HG02678 (cell line): ENCODE data around the gene SUSD6.
"Not testable (repeated sequence)": the region's sequence is repeated elsewhere in the genome, so short reads cannot be mapped to it uniquely, and the experiment has no call there.

Experiments
- ATAC-seq: cut with Tn5 transposase; IDR thresholded peaks from one replicate; pipeline ENCODE4 v1.9.1; 2021; ENCODE audit warnings: mild to moderate bottlenecking, moderate library complexity; ENCODE audit not compliant: unreplicated experiment

The SUSD6 gene

GRCh38 chr14:69587389-69587788 lies 24.0 kb upstream of the SUSD6 start:
- no peak for ATAC-seq

DNA sequence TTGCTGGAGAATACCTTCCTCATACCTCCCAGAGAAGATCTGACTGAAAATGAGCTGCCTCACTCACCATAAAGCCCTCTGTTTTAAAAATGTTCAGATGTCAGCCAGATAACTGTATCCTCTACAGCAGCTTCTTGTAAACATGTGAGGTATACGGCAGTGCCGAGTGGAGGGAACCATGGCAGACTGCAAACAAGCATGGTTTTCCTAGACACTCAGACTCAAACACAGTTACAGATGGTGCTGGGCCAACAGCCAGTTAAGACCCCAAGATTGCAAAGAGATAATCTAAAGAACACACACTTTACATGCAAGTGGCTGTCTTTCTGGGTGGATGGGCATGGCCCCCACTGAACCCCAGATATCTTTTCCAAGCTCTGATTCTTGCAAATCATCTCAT lies 20.1 kb upstream of the SUSD6 start:
- no peak for ATAC-seq

DNA sequence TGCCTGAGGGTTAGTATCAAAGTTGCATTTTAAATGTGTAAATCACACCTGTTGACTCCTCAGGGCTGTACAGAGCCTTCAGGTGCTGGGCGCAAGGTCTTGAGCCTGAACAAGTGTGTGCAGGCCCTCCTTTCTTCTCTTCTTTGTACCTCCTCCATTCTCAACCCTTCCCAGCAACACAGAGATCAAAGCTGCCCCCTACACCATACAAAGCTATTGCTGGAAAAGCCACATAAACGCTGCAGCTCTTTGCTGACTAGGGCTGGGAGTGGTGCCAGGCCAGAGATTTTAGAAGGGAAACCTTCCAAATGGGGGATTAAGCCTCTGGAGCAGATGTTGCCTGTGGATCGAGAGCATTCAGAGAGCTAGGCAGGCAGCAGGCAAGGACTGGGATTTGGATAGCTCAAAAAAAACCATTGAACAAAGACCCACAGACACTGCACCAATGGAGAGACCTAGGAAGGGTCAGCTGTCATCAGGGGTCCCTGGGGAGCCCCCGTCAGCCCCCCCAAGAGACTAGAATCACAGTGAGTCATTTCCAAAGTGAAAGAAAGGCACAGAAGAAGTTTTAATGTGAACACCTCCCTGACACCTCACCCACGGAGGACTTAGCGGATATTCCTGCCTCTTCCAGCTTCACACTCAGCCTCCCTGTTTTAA lies 18.2 kb upstream of the SUSD6 start:
- no peak for ATAC-seq

- ATAC-seq, result no peak
These were observed 16.6 kb upstream of the SUSD6 start for GRCh38 chr14:69594846-69595245.

- ATAC-seq, result no peak
These were observed 16.1 kb upstream of the SUSD6 start for GRCh38 chr14:69595336-69595735.

DNA sequence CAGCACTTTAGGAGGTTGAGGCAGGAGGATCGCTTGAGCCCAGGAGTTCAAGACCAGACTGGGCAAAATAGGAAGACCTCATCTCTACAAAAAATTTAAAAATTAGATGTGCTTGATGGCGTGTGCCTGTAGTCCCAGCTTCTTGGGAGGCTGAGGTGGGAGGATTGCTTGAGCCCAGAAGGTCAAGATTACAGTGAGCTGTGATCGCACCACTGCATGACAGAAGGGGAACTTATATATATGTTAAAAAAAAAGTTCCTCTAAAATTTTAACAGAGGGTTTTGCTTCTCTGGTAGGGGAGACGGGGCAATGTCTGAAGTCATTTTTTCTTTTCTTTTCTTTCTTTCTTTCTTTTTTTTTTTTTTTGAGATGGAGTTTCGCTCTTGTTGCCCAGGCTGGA lies 12.0 kb upstream of the SUSD6 start:
- not testable (repeated sequence) for ATAC-seq

DNA sequence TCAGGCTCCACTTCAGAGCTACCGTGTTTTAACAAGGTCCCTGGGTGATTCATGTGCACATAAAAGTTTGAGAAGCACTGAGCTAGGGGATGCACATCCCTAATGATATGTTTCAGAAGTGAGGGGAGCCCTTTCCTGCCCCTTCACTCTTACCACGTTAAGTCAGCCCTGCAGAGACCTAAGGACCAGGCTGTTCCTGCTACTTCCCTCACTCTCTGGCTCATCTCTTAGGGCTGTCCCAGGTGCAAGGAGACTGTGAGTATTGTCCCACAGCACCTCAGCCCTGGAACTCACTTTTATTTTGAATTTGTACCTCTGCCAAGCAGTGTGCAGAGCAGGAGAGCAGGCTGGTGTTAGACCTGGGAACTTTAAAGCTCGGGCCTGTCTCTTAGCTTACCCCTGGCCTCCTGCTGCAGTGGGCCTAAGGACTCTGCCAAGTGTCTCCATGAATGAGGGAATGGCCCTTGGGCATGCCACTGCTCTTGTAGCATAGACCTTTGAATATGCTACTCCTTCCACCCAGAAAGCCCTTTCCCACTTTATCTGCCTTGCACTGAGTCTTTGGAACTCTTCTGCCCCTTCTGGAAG lies 11.0 kb upstream of the SUSD6 start:
- no peak for ATAC-seq

DNA sequence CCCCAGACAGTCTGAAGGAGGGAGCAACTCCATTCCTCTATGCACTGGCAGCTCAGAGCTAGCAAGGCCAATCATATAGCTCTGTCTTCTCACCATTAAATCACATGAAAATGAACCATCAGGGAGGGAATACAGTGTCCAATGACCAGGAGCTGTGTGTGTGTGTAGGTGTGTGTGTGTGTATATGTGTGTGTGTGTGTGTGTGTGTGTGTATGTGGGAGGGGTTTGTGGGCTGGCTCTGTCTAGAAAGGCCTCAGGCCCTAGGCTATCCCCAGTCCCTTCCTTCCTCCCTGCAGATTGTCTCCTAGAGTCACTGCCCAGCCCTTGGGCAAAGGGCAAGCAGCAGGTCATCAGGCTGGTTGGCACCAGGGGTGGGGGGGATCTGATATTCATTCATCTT lies 5.7 kb upstream of the SUSD6 start:
- no peak for ATAC-seq

DNA sequence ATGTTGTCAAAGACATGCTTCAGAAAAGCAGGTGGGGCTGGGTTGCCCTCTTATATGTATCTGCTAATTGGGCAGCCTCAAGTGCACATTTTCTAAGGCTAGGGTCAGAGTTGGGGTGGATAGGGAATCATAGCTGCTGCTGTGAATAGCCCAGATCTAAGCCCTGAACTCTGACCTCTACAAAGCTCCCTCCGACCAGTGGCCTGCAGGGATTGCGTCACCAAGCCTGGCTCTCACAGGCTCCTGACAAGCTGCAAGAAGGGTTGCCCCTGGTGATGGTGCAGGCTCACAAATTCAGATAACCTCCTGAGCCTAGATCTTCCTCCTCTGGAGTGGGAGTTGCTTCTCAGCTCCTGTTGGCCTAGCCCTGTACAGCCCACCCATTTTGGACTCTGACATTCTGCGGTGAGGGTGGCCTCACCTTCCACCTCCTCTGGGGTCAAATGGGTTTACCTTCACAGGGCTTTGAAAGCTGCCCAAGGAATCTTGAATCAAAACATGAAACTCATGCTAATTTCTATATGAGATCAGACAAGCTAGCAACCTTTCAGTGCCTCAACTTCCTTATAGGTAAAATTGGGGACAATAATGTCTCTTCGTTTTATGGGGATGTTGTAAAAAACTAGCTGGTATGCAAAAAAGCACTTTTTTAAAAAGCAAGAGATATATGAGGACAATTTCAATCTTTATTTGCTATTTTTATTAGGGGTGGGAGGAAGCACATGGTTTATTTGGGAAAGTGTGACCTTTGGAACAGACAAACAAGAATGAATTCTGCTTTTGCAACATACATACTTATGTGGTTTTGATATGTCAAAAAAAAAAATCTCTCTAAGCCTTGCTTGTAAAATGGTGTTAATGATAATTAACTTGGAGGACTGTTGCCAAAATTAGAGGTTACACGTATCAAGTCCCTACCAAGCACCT lies 4.9 kb upstream of the SUSD6 start:
- ATAC-seq, result no peak

- no peak for ATAC-seq
These were observed 1.1 kb upstream of the SUSD6 start for GRCh38 chr14:69610020-69610873.

DNA sequence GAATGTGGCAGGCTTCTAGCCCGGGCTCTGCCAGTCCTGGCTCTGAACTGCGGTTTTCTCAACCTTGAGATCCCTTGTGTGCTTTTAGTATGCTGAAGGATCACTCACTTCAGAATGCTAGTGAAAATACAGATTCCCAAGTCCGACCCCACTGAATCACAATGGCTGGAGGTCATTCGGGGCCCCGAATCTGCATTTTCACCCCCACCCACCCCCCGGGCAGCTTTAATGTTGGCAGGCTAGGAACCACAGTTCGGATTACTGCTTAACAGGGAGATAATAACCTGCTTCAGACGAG lies 573 bp upstream of the SUSD6 start:
- ATAC-seq, result no peak

DNA sequence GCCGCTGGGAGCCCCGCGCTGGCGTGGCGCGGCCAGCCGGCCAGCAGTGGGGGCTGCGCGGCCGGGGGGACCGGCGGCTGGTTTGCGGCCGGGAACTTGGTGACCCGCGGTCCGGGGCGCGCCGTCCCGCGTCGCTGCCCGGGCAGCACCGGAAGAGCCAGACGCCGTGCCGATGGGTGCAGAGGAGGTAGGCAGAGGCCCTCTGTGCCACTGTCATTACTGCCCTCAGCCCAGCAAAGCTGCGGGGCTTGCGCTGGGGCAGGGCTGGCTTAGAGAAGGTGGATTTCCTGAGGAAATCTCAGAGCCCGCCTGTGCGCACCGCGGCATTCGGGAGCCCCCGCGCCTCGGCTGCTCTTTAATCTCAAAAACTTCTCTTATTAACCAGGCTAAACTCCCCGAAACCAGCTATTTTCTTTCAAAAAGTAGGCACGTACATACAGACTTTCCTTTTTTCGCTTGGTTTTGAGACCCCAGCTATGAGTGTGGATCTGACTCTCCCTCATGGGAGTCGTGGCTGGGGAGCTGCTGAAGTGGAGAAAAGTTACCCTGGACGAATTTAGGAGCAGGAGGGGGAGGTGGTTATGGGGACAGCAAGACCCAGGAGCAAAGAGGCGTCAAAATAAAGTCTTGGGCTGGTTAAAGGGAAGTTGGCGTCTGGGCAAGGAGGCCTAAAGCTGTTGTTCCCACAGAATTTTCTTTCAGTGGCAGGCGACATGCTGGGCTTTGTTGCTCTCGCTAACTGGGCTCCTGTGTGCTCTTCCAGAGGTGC lies 802 bp downstream of the SUSD6 start:
- peak; percentile 12 for ATAC-seq

DNA sequence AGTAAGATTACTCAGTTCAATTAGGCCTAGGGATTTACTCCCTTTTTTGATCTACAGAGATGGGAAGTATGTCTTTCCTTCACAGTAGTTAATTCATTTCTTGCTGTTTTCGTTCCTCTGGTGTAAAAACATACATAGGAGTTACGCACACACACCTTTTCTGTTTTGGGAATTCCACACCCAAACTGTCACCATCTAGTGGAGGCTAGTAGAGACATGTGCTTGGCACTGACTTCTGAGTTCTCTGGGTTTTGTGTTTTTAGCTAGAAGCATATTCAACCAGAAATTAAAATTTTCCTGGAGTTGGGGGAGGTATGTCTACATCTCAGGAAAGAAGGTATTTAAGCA lies 1.4 kb downstream of the SUSD6 start:
- ATAC-seq, result no peak

DNA sequence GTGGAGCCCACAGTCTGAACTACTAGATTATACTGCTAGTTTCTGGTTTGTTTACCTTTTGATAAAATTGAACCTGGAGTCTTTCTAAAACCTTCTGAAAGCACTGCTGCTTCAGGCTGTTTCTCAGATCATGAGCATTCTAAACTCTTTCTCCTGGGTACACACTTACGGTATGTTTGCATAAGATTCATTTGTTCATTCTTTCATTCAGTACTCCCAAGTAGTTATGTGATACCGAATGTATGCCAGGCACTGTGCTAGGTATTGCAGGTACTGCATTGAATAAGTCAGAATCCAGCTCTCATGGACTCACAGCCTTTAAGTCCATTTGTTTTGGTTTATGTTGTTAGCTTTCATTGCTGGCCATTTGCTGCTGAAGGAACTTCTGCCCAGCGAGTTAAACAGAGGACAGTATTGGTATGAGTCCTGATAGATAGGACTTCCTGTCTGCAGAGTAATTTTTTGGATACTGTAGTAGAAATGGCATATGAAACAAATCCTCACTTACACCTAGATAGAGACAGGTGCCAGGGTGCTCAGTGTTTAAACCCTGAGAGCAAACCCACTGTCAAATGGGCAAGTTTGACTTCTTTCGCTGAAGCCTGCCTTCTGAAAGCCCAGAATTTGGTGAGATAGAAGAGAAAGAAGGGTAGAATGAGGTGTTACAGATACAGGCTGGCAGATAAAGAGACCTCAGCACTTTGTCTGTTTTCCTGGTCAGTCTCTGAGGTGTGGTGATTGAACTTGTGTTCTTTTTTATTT lies 2.1 kb downstream of the SUSD6 start:
- ATAC-seq, result no peak

GRCh38 chr14:69614592-69614991 lies 3.2 kb downstream of the SUSD6 start:
- ATAC-seq, result no peak

GRCh38 chr14:69615121-69615495 lies 3.7 kb downstream of the SUSD6 start:
- peak; percentile 2 for ATAC-seq

DNA sequence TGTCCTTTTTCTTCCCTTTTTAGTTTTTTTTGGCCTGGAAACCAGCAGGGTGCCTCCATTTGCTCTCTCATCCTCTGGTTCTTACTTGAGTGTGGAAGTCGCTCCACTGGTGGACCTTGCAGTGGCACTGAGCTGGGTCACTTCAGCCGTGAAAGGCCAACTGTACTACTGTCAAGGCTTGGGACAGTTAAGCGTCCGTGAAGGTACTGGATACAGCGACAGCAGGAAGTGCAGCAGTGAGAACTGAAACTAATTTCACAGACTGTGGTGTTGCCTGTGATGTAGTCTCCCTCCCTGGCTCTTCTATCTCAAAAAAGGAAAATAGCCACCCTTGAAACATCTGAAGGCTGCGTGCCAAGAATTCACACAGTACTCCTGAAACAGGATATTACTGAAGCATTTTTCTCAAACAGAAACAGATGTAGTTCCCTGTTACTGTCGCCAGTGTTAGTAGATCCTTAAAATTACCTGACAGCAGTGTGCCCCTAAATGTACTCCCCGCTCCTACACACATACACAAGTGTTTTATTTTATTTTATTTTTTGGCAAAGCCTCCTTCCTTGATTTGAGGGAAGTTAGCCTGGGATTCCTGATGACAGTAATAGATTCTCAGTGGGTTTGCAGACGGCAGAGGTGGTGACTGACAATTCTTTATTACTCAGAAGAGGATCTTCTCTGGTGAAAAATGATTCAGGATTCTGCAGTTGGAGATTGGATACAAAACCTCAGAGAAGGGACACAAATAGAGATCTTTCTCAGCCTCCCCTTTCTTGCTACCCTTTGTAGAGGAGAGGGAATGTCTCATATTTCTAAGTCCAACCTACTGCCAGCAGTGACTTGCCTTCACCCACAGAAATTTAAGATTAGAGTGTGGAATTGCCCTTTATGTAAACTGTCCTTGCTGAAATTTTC lies 4.4 kb downstream of the SUSD6 start:
- peak; percentile 54 for ATAC-seq

DNA sequence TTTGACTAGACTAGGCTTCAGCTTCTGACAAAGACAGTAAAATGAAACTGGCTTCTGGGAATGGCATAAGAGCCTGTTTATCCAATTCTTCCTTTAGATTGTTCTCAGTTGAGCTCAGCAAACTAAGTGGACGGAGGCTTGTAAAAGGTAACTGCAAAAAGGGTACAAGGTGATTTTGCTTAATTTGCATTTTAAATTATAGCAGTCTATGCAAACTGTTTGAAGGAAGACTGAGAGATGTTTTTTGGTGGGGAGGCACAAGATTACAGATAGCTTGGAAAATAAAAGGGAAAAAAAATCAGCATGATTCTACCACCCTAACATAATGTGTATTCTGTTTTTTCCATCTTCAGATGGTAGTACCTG lies 5.0 kb downstream of the SUSD6 start:
- ATAC-seq, result no peak

GRCh38 chr14:69617796-69618195 lies 6.4 kb downstream of the SUSD6 start:
- no peak for ATAC-seq
